Body of pancreas (tissue), 4 donors: ENCODE measurements around the gene PRSS36. TPM values are rescaled to one million over a fixed set of nuclear protein-coding genes. Genes with fewer than 3 reads are reported as not detected.

Experiments used
- ATAC-seq: fragments of 150-250 bp; one replicate; pipeline ENCODE4 v1.9.1; 2016
- DNase-seq, 4 donors: peaks; one replicate each; pipeline ENCODE4 v3.0.0-alpha.2; 2019
- H3K27ac ChIP-seq, 4 donors: fragments of 200-600 bp; sonication (generic); 1 replicate in 3 of 4; 2 replicates in 1 of 4; pipeline versions ENCODE4 v1.5.1 to v1.6.1; 2016 to 2019; ENCODE audit warnings: mild to moderate bottlenecking in 1 of 4, mixed read lengths in 1 of 4, moderate library complexity in 1 of 4
- H3K27me3 ChIP-seq, 2 donors: fragments of 200-600 bp; sonication (generic); one replicate each; pipeline ENCODE4 v1.6.0; 2016; ENCODE audit warnings: mild to moderate bottlenecking in 1 of 2
- H3K36me3 ChIP-seq, 2 donors: fragments of 200-600 bp; sonication (generic); replicated peaks in 1 of 2; 2 replicates each; pipeline ENCODE4 v1.5.1; 2016; ENCODE audit warnings: low read depth in 2 of 2; ENCODE audit not compliant: insufficient read depth in 1 of 2
- H3K4me1 ChIP-seq: fragments of 200-600 bp; sonication (generic); one replicate; pipeline ENCODE4 v1.6.0; 2016
- H3K4me3 ChIP-seq, 2 donors: fragments of 200-600 bp; sonication (generic); 1 replicate in 1 of 2; 2 replicates in 1 of 2; pipeline ENCODE4 v1.5.1; 2016 to 2019
- H3K9me3 ChIP-seq, 3 donors: fragments of 200-600 bp; sonication (generic); 1 replicate in 2 of 3; 2 replicates in 1 of 3; pipeline ENCODE4 v1.5.1; 2016
- POLR2A ChIP-seq, 3 donors: fragments of 450-650 bp; IDR thresholded peaks; one replicate each; pipeline ENCODE4 v1.6.1; 2016; ENCODE audit warnings: antibody characterized with exemption in 3 of 3, mild to moderate bottlenecking in 2 of 3
- WGBS, 2 donors: methylation state at CpG; one replicate each; pipeline ENCODE4 v1.1.5; 2017; 5-methylcytosine and 5-hydroxymethylcytosine counted together
- intact Hi-C: fragments of 100-400 bp; cut with DNase I; formaldehyde crosslinking; loops from one replicate; pipeline ENCODE4 v1.15.1; 2023
- total RNA-seq, 2 donors: library from RNA; depleted of rRNA; stranded (reverse); fragments of >200 nt; gene quantifications; one replicate each; pipeline ENCODE4 v1.1.0, GENCODE V29; 2016
- TF ChIP-seq, protein P1 (sequence below), 7 experiments: fragments of 450-650 bp in 4 of 7; fragments of 200-600 bp in 3 of 7; sonication (generic) in 3 of 7; IDR thresholded peaks; one replicate each; pipeline ENCODE4 v1.5.1; 2016 to 2019; ENCODE audit warnings: antibody characterized with exemption in 7 of 7

PRSS36 gene
- total RNA-seq, 2 donors from 2014 or later: 0.52 to 65.3 TPM

DNA sequence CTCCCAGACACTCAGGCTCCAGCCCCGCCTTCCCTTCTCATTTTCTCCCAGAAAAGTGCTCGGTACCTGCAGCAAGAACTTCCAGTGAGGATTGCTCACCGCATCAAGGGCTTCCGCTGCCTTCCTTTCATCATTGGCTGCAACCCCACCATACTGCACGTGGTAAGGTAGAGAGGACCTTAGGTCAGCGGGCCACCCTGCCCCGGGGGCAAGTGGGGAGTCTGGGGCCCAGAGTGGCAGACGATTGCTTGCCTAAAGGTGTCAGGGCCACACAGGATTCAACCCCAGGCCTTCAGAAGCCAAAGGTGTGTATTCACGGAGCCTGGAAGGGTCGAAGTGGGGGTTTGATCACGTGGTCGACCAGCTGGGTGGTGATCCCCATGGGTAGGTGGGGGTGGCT is 40.2 kb downstream of the PRSS36 start:
- peak overlapping the region in 1 of 4 donors; percentile 92 for H3K27ac ChIP-seq
- H3K4me3 ChIP-seq: no peak overlapping the region
- ATAC-seq (no peak), DNase-seq (no peak)
- H3K9me3 ChIP-seq: no peaks in the 10 kb centered on the region
- peaks cover 73% of the 10 kb centered on the region for H3K4me1 ChIP-seq
- 86 to 87% methylated on average over 8 to 12 of the region's 12 CpGs for WGBS, 2 donors
- TF ChIP-seq, protein P1, sequence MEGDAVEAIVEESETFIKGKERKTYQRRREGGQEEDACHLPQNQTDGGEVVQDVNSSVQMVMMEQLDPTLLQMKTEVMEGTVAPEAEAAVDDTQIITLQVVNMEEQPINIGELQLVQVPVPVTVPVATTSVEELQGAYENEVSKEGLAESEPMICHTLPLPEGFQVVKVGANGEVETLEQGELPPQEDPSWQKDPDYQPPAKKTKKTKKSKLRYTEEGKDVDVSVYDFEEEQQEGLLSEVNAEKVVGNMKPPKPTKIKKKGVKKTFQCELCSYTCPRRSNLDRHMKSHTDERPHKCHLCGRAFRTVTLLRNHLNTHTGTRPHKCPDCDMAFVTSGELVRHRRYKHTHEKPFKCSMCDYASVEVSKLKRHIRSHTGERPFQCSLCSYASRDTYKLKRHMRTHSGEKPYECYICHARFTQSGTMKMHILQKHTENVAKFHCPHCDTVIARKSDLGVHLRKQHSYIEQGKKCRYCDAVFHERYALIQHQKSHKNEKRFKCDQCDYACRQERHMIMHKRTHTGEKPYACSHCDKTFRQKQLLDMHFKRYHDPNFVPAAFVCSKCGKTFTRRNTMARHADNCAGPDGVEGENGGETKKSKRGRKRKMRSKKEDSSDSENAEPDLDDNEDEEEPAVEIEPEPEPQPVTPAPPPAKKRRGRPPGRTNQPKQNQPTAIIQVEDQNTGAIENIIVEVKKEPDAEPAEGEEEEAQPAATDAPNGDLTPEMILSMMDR (IDR thresholded peaks at IDR 0.05): no peak
- TF ChIP-seq POLR2A (IDR thresholded peaks at IDR 0.05): no peak
- H3K36me3 ChIP-seq: peaks cover 0 to 6% of the 10 kb centered on the region in 2 donors
- H3K27me3 ChIP-seq: no peaks in the 10 kb centered on the region
- intact Hi-C loops: no loop called here

GRCh38 chr16:31108794-31109558 is 40.9 kb downstream of the PRSS36 start:
- Histone ChIP-seq H3K4me3 (peak overlapping the region; percentile 83 to 96), H3K4me1 (peaks cover 66% of the 10 kb centered on the region), H3K27me3 (no peaks in the 10 kb centered on the region), H3K27ac (peak overlapping the region; percentile 83 to 93 (median 90)), H3K36me3 (peaks cover 0 to 6% of the 10 kb centered on the region in 2 donors), H3K9me3 (no peaks in the 10 kb centered on the region)
- TF ChIP-seq, protein P1 (IDR thresholded peaks at IDR 0.05): no peak
- TF ChIP-seq POLR2A (IDR thresholded peaks at IDR 0.05): no peak
- DNase-seq (no peak), ATAC-seq (no peak)
- WGBS, 2 donors: 33 to 93% methylated on average over 4 to 57 of the region's 57 CpGs
- intact Hi-C loops: no loop called here

DNA sequence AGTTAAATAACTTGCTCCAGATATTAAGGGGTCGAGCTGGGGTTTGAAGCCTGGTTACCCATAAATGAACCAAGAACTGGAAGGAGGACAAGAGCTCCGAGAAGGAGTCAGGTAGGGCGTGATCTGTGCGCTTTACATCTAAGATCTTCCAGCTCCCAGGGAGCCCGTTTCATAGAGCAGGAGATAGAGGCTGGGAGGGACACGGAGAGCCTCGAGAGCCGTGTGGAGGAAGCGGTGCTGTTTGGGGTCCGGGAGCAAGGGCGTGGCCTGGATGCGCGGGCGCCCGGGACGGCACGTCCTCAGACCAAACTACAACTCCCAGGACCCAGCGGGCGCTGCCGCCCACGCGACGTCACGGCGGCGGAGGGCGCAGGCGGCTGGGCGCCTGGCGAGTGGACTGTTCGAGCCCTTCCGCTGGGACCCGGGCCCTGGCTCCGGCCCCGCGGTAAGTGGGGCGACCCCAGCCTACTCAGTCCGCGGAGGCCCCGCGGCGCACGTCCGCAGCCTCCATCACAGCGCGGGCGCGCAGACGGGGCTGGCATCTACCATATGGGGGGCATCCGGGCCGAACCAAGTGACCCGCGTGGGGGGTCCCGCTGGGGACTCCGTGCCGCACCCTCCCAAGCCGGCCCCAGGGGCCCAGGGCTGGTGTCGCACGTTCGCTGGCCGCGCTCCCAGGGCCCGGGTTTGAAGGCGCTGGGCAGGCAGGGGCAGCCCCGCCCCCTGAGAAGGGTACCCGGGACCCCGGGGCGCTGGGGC is 41.7 kb downstream of the PRSS36 start, which contains the start of gene BCKDK:
BCKDK (plus strand) TSS at position 352 of the 759 bp plus-strand sequence. CDS start 838 bp downstream, outside the sequence.
- peak; percentile 67 to 73 (median 69) for DNase-seq
- intact Hi-C loops: no loop called here
- Histone ChIP-seq H3K9me3 (no peaks in the 10 kb centered on the region), H3K27ac (peak within 1 kb of the TSS; percentile 83 to 93 (median 90)), H3K4me1 (peaks cover 59% of the 10 kb centered on the region), H3K4me3 (peak within 1 kb of the TSS; percentile 83 to 96), H3K36me3 (peaks cover 0 to 6% of the 10 kb centered on the region in 2 donors), H3K27me3 (no peaks in the 10 kb centered on the region)
- WGBS, 2 donors: 4 to 26% methylated on average over 10 to 59 of the region's 68 CpGs
- peak; percentile 62 for ATAC-seq
- TF ChIP-seq, protein P1 (IDR thresholded peaks at IDR 0.05): no peak
- TF ChIP-seq POLR2A (IDR thresholded peaks at IDR 0.05): peak; percentile 50 to 72 (median 62)

DNA sequence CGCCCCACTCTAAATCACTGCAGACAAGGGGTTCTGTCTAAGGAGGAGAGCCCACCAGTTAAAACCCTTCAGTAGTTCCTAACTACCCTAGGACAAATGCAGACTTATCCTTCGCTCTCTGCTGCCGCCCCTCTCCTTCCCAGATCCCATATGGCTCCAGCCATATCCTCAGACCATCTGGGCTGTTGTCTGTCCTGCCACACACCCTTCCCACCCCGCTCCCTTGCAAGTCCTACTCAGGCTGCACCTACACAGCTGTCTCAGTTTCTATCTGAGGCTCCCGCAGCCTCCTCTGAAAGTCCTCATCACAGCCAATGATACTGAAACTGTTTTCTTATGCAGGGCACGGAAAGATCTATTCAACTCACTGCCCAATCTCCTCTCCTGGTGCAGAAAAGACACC is 42.4 kb downstream of the PRSS36 start:
- H3K36me3 ChIP-seq: peaks cover 0 to 6% of the 10 kb centered on the region in 2 donors
- peak overlapping the region in 1 of 4 donors; percentile 92 for H3K27ac ChIP-seq
- ATAC-seq (no peak), DNase-seq (no peak)
- TF ChIP-seq, protein P1 (IDR thresholded peaks at IDR 0.05): no peak
- no peak for TF ChIP-seq POLR2A (IDR thresholded peaks at IDR 0.05)
- no peak overlapping the region for H3K4me3 ChIP-seq
- peaks cover 51% of the 10 kb centered on the region for H3K4me1 ChIP-seq
- no peaks in the 10 kb centered on the region for H3K9me3 ChIP-seq
- H3K27me3 ChIP-seq: no peaks in the 10 kb centered on the region
- intact Hi-C loops: no loop called here
- WGBS, 2 donors: 92% methylated on average over 6 of the region's 6 CpGs
